ENCODE measurements around the gene ATP6V1E1. TPM values are rescaled to one million over a fixed set of nuclear protein-coding genes. Genes with fewer than 3 reads are reported as not detected.

Gene ATP6V1E1
- total RNA-seq, 4 donors from 2014 or later: 109 to 157 (median 122) TPM

DNA sequence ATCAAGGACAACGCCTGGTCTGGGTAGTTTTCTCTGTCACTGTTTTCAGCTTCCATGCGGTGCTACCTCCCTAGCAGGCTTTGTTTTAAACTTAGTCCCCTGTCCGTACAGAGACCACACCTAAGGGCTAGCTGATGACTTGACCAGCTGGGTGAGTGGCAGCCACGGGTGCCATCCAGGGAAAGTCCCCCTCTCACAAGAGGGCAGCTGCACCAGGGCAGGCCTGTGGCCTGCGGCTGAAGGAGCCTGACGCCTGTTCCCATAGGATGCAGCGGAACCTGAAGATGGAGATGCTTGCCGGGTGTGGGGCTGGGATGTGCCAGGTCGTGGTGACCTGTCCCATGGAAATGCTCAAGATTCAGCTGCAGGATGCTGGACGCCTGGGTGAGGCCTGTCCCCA, 45.4 kb downstream of the ATP6V1E1 start:
- no peak for DNase-seq (ENCODE audit: low spot score)
- TF ChIP-seq, protein P1, sequence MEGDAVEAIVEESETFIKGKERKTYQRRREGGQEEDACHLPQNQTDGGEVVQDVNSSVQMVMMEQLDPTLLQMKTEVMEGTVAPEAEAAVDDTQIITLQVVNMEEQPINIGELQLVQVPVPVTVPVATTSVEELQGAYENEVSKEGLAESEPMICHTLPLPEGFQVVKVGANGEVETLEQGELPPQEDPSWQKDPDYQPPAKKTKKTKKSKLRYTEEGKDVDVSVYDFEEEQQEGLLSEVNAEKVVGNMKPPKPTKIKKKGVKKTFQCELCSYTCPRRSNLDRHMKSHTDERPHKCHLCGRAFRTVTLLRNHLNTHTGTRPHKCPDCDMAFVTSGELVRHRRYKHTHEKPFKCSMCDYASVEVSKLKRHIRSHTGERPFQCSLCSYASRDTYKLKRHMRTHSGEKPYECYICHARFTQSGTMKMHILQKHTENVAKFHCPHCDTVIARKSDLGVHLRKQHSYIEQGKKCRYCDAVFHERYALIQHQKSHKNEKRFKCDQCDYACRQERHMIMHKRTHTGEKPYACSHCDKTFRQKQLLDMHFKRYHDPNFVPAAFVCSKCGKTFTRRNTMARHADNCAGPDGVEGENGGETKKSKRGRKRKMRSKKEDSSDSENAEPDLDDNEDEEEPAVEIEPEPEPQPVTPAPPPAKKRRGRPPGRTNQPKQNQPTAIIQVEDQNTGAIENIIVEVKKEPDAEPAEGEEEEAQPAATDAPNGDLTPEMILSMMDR (IDR thresholded peaks at IDR 0.05): no peak
- no peak for ATAC-seq (ENCODE audit: low FRiP score)

DNA sequence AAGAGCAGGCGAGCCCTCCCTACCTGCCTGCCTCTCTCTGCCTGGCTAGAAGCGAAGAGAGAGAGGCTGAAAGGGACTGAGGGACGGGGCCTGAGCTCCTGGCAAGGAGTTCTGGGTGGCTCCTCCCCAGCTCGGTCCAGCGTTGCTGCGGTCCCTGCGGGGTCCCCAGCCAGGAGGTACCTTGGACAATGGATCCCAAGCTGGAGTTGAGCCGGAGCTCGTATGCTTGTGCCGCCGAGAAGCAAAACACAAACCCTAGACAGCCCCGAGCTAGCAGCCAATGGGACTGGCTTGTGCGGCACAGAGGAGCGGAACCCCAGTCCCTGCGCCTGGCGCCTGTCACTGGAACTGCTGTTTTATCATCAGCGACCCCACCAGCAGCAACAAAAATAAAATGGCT, 46.9 kb downstream of the ATP6V1E1 start:
- TF ChIP-seq, protein P1 (IDR thresholded peaks at IDR 0.05): no peak
- ATAC-seq (ENCODE audit: low FRiP score) (no peak), DNase-seq (ENCODE audit: low spot score) (no peak)

DNA sequence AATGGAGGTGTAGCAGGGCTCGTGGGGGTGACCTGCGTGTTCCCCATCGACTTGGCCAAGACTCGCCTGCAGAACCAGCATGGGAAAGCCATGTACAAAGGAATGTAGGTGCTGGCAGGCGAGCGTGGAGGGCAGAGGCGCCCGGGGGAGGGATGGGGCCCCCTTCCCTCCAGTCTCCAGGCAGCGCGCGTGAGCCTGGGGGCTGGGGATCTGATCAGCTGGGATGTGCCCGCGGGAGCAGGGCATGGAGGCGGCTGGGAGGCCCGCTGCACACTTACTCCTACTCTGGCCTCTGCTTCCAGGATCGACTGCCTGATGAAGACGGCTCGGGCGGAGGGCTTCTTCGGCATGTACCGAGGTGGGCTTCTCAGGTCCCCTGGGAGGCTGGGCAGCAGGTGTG, 47.5 kb downstream of the ATP6V1E1 start:
- TF ChIP-seq, protein P1 (IDR thresholded peaks at IDR 0.05): no peak
- no peak for DNase-seq (ENCODE audit: low spot score)
- ATAC-seq (ENCODE audit: low FRiP score): no peak

DNA sequence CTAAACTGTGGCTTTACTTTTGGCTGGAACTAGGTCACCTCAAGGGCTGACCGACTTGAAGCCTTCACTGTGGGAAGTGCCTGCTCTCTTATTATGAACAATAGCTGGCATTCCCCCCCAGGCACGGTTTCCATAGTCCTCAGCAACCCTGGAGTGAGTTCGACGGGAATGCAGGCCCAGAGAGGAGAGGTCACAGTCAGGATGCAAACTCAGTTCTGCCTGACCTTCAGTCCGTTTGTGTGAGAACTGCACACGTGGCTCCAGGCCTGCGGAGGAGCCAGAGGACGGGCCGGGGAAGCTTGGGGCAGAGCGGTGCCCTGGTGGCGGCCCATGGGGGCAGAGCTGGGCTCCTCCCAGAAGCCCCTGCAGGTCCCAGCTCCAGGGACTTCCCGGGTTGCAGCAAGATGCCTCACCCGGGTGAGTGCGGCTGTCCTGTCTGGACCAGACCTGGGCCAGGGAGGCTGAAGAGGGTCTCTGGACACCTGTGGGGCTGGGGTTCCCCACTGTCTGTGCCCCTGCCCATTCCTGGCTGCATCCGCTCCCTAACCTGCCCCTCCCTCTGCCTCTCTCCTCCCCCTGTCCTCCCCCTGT, 48.0 kb downstream of the ATP6V1E1 start:
- no peak for ATAC-seq (ENCODE audit: low FRiP score)
- no peak for DNase-seq (ENCODE audit: low spot score)
- TF ChIP-seq, protein P1 (IDR thresholded peaks at IDR 0.05): no peak

DNA sequence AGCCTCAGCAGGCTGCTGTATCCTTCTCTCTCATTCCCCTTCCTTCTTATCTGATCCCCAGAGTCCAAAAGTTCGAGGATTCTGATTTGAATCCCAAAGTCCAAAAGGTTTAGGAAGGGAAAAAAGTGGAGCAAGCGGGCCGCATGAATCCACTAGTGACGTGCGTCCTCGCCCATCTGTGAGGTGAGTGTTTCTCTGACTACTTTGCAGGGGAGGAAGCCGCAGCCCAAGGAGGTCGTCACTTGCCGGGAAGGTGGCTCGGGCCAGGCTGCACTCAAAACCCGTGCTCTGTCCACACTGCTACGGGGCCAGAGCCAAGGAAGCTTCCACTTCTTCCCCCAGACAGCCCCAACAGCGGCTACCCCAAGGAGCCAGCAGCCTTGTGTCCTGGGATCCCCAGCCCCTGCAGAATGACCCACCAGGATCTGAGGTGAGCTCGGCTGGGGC, 49.0 kb downstream of the ATP6V1E1 start:
- no peak for ATAC-seq (ENCODE audit: low FRiP score)
- DNase-seq (ENCODE audit: low spot score): no peak

DNA sequence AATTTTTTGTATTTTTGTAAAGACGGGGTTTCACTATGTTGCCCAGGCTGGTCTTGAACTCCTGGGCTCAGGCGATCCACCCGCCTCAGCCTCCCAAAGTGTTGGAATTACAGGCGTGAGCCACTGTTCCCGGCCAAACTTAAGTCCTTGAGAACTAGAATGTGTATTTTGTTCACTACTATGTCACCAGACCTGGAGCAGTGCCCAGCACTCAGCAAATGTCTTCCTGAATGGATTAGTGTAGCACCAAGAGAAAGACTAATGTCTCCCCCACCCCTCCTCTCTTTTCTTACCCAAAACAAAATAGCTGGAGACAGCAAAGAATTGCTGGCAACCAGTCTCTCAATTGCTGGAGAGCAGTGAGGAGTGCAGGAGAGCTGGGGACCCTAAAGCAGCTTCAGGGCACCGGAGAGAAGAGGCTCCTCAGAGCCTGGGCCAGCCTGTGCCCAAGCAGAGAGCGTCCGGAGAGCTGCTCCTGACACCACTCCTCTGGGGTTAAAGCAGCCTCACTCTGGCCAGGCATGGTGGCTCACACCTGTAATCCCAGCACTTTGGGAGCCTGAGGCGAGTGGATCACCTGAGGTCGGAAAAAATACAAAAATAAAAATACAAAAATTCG, 50.3 kb downstream of the ATP6V1E1 start:
- no peak for DNase-seq (ENCODE audit: low spot score)
- ATAC-seq (ENCODE audit: low FRiP score): peak; percentile 11
- TF ChIP-seq, protein P1 (IDR thresholded peaks at IDR 0.05): no peak

More for the DNA sequence above, 49.0 kb downstream of the ATP6V1E1 start:
- TF ChIP-seq, protein P1 (IDR thresholded peaks at IDR 0.05): no peak

DNA sequence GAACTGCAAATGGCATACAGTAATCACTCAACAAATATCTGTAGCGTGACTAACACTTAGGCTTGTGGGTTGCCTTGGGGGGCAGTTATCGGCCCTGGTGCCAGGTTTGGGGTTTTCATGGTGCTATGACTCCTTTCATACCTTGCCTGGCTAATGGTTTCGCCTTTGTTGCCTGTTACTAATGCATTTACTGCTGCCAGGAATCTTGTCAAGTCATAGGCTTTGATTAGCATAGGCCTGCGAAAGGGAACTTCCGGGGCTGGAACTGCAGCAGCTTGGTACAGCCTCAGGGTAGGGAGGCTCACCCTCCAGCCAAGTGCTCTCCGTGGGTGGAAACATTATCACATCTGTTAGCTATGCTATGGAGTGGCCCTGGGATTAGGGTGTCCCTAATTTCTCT, 52.1 kb downstream of the ATP6V1E1 start:
- TF ChIP-seq, protein P1 (IDR thresholded peaks at IDR 0.05): no peak
- no peak for DNase-seq (ENCODE audit: low spot score)

More for the DNA sequence above, 52.1 kb downstream of the ATP6V1E1 start:
- no peak for ATAC-seq (ENCODE audit: low FRiP score)

Measured in omental fat pad (tissue), 4 donors.